NCI-H2227 treated with DMSO at 0.1 percent for 48 hours (cell line): ENCODE data around the gene RHEX.
A peak's percentile ranks its signal among the peaks of the same experiment; 100 is the strongest.

ENCODE experiments used
- DNase-seq: peaks from one replicate; lab custom pipeline; 2025; lab: John Stamatoyannopoulos, UW

Gene RHEX

GRCh38 chr1:206116191-206116872, 63.4 kb downstream of the RHEX start:
- no peak for DNase-seq

GRCh38 chr1:206116873-206117150, 63.8 kb downstream of the RHEX start:
- DNase-seq = no peak

- no peak for DNase-seq
Measured at GRCh38 chr1:206117151-206117948, 64.4 kb downstream of the RHEX start, which contains the start of gene AVPR1B. Gene AVPR1B, minus strand, starts transcription at chr1:206117388. Its CDS starts 498 bp downstream, at chr1:206116890.

- DNase-seq = no peak
Measured at GRCh38 chr1:206120406-206120805, 67.4 kb downstream of the RHEX start.

GRCh38 chr1:206121269-206121668, 68.3 kb downstream of the RHEX start:
- DNase-seq = no peak

GRCh38 chr1:206122686-206123085, 69.7 kb downstream of the RHEX start:
- DNase-seq = no peak

- DNase-seq = no peak
Measured at GRCh38 chr1:206125346-206125745, 72.4 kb downstream of the RHEX start.

- DNase-seq = no peak
Measured at GRCh38 chr1:206127336-206127735, 74.4 kb downstream of the RHEX start.

- no peak for DNase-seq
Measured at GRCh38 chr1:206128196-206128595, 75.2 kb downstream of the RHEX start.

GRCh38 chr1:206131037-206131436, 78.1 kb downstream of the RHEX start:
- no peak for DNase-seq

GRCh38 chr1:206133751-206134415, 80.9 kb downstream of the RHEX start:
- DNase-seq = no peak

- no peak for DNase-seq
Measured at GRCh38 chr1:206135248-206135647, 82.3 kb downstream of the RHEX start.

GRCh38 chr1:206136241-206136640, 83.3 kb downstream of the RHEX start:
- DNase-seq = no peak

GRCh38 chr1:206142011-206142410, 89.0 kb downstream of the RHEX start:
- DNase-seq = no peak

GRCh38 chr1:206142770-206143169, 89.8 kb downstream of the RHEX start:
- DNase-seq = no peak

GRCh38 chr1:206143537-206144172, 90.7 kb downstream of the RHEX start:
- no peak for DNase-seq

- DNase-seq = no peak
Measured at GRCh38 chr1:206144605-206145004, 91.6 kb downstream of the RHEX start.

GRCh38 chr1:206145771-206146290, 92.9 kb downstream of the RHEX start:
- DNase-seq = peak; percentile 24
